K562 (cell line): Measurements from ENCODE around the gene PNPLA7. TPM values are rescaled to one million over a fixed set of nuclear protein-coding genes. Genes with fewer than 3 reads are reported as not detected.

Source experiments
- CREB3L1 ChIP-seq: fragments of 450-650 bp; IDR thresholded peaks from 2 replicates; pipeline ENCODE4 v1.6.1; 2014; ENCODE audit warnings: low read depth, mild to moderate bottlenecking, moderate library complexity, borderline replicate concordance
- HDAC1 ChIP-seq, 2 experiments: fragments of 450-650 bp; IDR thresholded peaks; 2 replicates each; pipeline ENCODE4 v1.6.1; 2016 to 2017; ENCODE audit warnings: inconsistent platforms in 1 of 2, mild to moderate bottlenecking in 1 of 2, moderate library complexity in 1 of 2
- HMGN3 ChIP-seq: IDR thresholded peaks from 2 replicates; pipeline ENCODE4 v1.6.1; 2011; ENCODE audit warnings: borderline replicate concordance, low read depth, mild to moderate bottlenecking, mixed read lengths, low read length; ENCODE audit not compliant: insufficient read length; ENCODE audit errors: extremely low read depth
- MTA2 ChIP-seq: fragments of 450-650 bp; IDR thresholded peaks from 2 replicates; pipeline ENCODE4 v1.6.1; 2016; ENCODE audit warnings: low read depth
- PCBP1 ChIP-seq: fragments of 200-400 bp; formaldehyde crosslinking; IDR thresholded peaks from 2 replicates; pipeline ENCODE4 v1.6.1; 2018; ENCODE audit warnings: mild to moderate bottlenecking, low read depth, low read length; ENCODE audit not compliant: poor library complexity, severe bottlenecking
- POLR2G ChIP-seq: fragments of 200-400 bp; formaldehyde crosslinking; IDR thresholded peaks from 2 replicates; pipeline ENCODE4 v1.6.1; 2017; ENCODE audit warnings: low read depth, mild to moderate bottlenecking, antibody characterized with exemption, low read length, moderate library complexity
- POLR2H ChIP-seq: IDR thresholded peaks from 2 replicates; pipeline ENCODE4 v1.6.1; 2016; ENCODE audit warnings: missing genetic modification characterization, low read depth, mild to moderate bottlenecking, control low read depth, missing compliant biosample characterization, moderate library complexity
- PRMT5 ChIP-seq: sonication (generic); formaldehyde crosslinking; IDR thresholded peaks from 2 replicates; pipeline ENCODE4 v1.5.0; 2020; ENCODE audit warnings: missing genetic modification reagents
- RFX7 ChIP-seq: fragments of 250-450 bp; sonication (Bioruptor Pico); IDR thresholded peaks from 2 replicates; pipeline ENCODE4 v1.5.1; 2021; ENCODE audit warnings: mild to moderate bottlenecking
- SMARCA5 ChIP-seq: fragments of 450-650 bp; IDR thresholded peaks from 2 replicates; pipeline ENCODE4 v1.6.1; 2016
- SMARCE1 ChIP-seq: fragments of 450-650 bp; IDR thresholded peaks from 2 replicates; pipeline ENCODE4 v1.7.1; 2016; ENCODE audit warnings: mild to moderate bottlenecking
- TFAM ChIP-seq: fragments of 250-450 bp; sonication (Bioruptor Pico); conservative IDR thresholded peaks from 2 replicates; pipeline ENCODE4 v1.5.0; 2021; ENCODE audit warnings: mild to moderate bottlenecking, moderate library complexity
- ZEB2 ChIP-seq: fragments of 450-650 bp; IDR thresholded peaks from 2 replicates; pipeline ENCODE4 v1.6.1; 2016
- ZNF124 ChIP-seq: sonication (generic); formaldehyde crosslinking; IDR thresholded peaks from 2 replicates; pipeline ENCODE4 v1.8.1; 2022; ENCODE audit warnings: missing genetic modification reagents
- ZNF407 ChIP-seq: fragments of 450-650 bp; IDR thresholded peaks from 2 replicates; pipeline ENCODE4 v1.6.1; 2016; ENCODE audit warnings: low read depth
- ZNF695 ChIP-seq: fragments of 450-650 bp; formaldehyde crosslinking; IDR thresholded peaks from 2 replicates; pipeline ENCODE4 v1.4.0; 2020; ENCODE audit warnings: mild to moderate bottlenecking, moderate library complexity
- ZNF785 ChIP-seq: fragments of 250-450 bp; sonication (Bioruptor Pico); IDR thresholded peaks from 2 replicates; pipeline ENCODE4 v1.4.0; 2020; ENCODE audit warnings: mild to moderate bottlenecking
- polyA plus RNA-seq, 8 experiments: library from polyadenylated mRNA; depleted of rRNA in 4 of 8; stranded (reverse) in 5 of 8; unstranded in 3 of 8; fragments of >200 nt; fragmentation: Nextera tagmentation in 2 of 8; fragmentation: Illumina TruSeq in 1 of 8; extraction: Ambion mirVana in 2 of 8; extraction: Trizol in 1 of 8; gene quantifications; 2 replicates each; pipeline versions ENCODE4 v1.2.1 to v1.2.3, GENCODE V29; 2011 to 2014; ENCODE audit warnings: inconsistent platforms in 1 of 8, missing spikeins in 1 of 8
- total RNA-seq, 7 experiments: library from RNA; depleted of rRNA in 6 of 7; stranded (reverse); fragments of >200 nt in 6 of 7; fragmentation: Illumina TruSeq in 2 of 7; extraction: Trizol in 2 of 7; gene quantifications; 2 replicates each; pipeline versions ENCODE4 v1.2.1 to v1.2.3, GENCODE V29; 2011 to 2021; ENCODE audit warnings: low replicate concordance in 1 of 7
- TF ChIP-seq, protein P1 (sequence below): fragments of 450-650 bp; formaldehyde crosslinking; IDR thresholded peaks from 2 replicates; pipeline ENCODE4 v1.4.0; 2020; ENCODE audit warnings: mild to moderate bottlenecking, moderate library complexity

PNPLA7 gene
- total and polyA plus RNA-seq, 9 of the 15 experiments (the other 6 are each of a cell fraction or from before 2014, with no cell fraction given): 0.01 to 0.85 (median 0.19) TPM; not detected in 1

- no peak for TF ChIP-seq ZEB2
- no peak for TF ChIP-seq TFAM (CRISPR knock-in tag)
- no peak for TF ChIP-seq ZNF785
- no peak for TF ChIP-seq POLR2H
- no peak for TF ChIP-seq ZNF407
- no peak for TF ChIP-seq CREB3L1
- no peak for TF ChIP-seq PRMT5 (CRISPR knock-in tag)
- TF ChIP-seq HDAC1 (IDR thresholded peaks at IDR 0.05): peak in 1 of 2 experiments; percentile 85; a peak in 2 of 4 replicates
- no peak for TF ChIP-seq HMGN3
- TF ChIP-seq PCBP1: no peak
- TF ChIP-seq MTA2: no peak
- TF ChIP-seq RFX7 (CRISPR knock-in tag): no peak
- no peak for TF ChIP-seq ZNF695 (CRISPR knock-in tag)
- TF ChIP-seq SMARCE1: no peak
- peak; percentile 82 for TF ChIP-seq POLR2G
- TF ChIP-seq, protein P1, sequence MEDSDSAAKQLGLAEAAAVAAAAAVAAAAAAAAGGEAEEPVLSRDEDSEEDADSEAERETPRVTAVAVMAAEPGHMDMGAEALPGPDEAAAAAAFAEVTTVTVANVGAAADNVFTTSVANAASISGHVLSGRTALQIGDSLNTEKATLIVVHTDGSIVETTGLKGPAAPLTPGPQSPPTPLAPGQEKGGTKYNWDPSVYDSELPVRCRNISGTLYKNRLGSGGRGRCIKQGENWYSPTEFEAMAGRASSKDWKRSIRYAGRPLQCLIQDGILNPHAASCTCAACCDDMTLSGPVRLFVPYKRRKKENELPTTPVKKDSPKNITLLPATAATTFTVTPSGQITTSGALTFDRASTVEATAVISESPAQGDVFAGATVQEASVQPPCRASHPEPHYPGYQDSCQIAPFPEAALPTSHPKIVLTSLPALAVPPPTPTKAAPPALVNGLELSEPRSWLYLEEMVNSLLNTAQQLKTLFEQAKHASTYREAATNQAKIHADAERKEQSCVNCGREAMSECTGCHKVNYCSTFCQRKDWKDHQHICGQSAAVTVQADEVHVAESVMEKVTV (CRISPR knock-in tag): no peak
- no peak for TF ChIP-seq ZNF124 (CRISPR knock-in tag)
- TF ChIP-seq SMARCA5: no peak
Measured at GRCh38 chr9:137590469-137591383, 40.5 kb upstream of the PNPLA7 start, which contains the start of gene ZMYND19 (continued).
